HepG2 (cell line): ENCODE measurements around the gene NPBWR2. TPM values are rescaled to one million over a fixed set of nuclear protein-coding genes. Genes with fewer than 3 reads are reported as not detected.

ENCODE experiments used
- ATAC-seq: fragments of 200-7000 bp; cut with Tn5 transposase; 3 replicates; pipeline ENCODE4 v1.9.1; 2020; ENCODE audit warnings: mild to moderate bottlenecking, moderate library complexity
- BruUV-seq: library from RNA; stranded (reverse); fragments of 400-500 nt; replicated peaks from 2 replicates; lab custom pipeline; 2021; lab: Mats Ljungman, UMichigan
- CTCF ChIA-PET: fragments of 300-600 bp; formaldehyde crosslinking; extraction: SDS; loops from one replicate; lab custom pipeline; 2021; ENCODE audit warnings: low total read pairs, inconsistent platforms, low intra/inter-chr PET ratio; lab: Yijun Ruan, JAX
- POLR2A ChIA-PET: fragments of 350-600 bp; sonication (Branson Sonifier 250); formaldehyde crosslinking; loops from one replicate; lab custom pipeline; 2020; ENCODE audit warnings: antibody characterized with exemption, inconsistent platforms; lab: Yijun Ruan, JAX
- DNase-seq: peaks from one replicate; pipeline ENCODE4 v3.0.0-alpha.2; 2015; ENCODE audit warnings: low spot score
- FAIRE-seq: peaks from 3 replicates; lab custom pipeline; 2011; peaks lifted over from hg19 to GRCh38; lab: Jason Lieb, UNC
- H2AFZ ChIP-seq: one replicate; pipeline ENCODE4 v1.6.1; 2011; ENCODE audit warnings: low read length, inconsistent platforms
- H3K27ac ChIP-seq: fragments of 300-600 bp; 3 replicates; pipeline ENCODE4 v1.8.0; 2011; ENCODE audit warnings: mixed run types, mild to moderate bottlenecking, mixed read lengths, low read length, inconsistent platforms; ENCODE audit not compliant: insufficient read depth; ENCODE audit errors: extremely low read length
- H3K27me3 ChIP-seq, 2 experiments: fragments of 200-600 bp in 1 of 2; 2 replicates in 1 of 2; 3 replicates in 1 of 2; pipeline versions ENCODE4 v1.6.0 to v1.8.0; 2011; ENCODE audit warnings: low read length in 2 of 2, mild to moderate bottlenecking in 2 of 2, moderate library complexity in 2 of 2, inconsistent platforms in 1 of 2; ENCODE audit not compliant: insufficient read depth in 2 of 2, control insufficient read depth in 1 of 2
- H3K36me3 ChIP-seq, 2 experiments: fragments of 200-600 bp in 1 of 2; replicated peaks in 1 of 2; 2 replicates in 1 of 2; 3 replicates in 1 of 2; pipeline versions ENCODE4 v1.5.1 to v1.8.0; 2011; ENCODE audit warnings: low read length in 2 of 2, inconsistent platforms in 1 of 2; ENCODE audit not compliant: insufficient read depth in 2 of 2, control insufficient read depth in 1 of 2
- H3K4me1 ChIP-seq: 2 replicates; pipeline ENCODE4 v1.5.1; 2012; ENCODE audit warnings: low read length, inconsistent platforms; ENCODE audit not compliant: insufficient read depth
- H3K4me2 ChIP-seq: 2 replicates; pipeline ENCODE4 v1.6.0; 2011; ENCODE audit warnings: low read depth, low read length, inconsistent platforms
- H3K4me3 ChIP-seq, 3 experiments: fragments of 200-600 bp in 1 of 3; sonication (generic), shearing (Covaris generic) in 1 of 3; replicated peaks in 1 of 3; 2 replicates each; pipeline ENCODE4 v1.5.1; 2011 to 2016; ENCODE audit warnings: low read length in 3 of 3, inconsistent platforms in 2 of 3, low read depth in 2 of 3, mild to moderate bottlenecking in 2 of 3, control low read depth in 1 of 3, mixed read lengths in 1 of 3; ENCODE audit not compliant: insufficient read depth in 1 of 3
- H3K79me2 ChIP-seq: one replicate; pipeline ENCODE4 v1.6.1; 2011; ENCODE audit warnings: low read length, inconsistent platforms; ENCODE audit not compliant: insufficient read depth
- H3K9ac ChIP-seq: 2 replicates; pipeline ENCODE4 v1.6.0; 2011; ENCODE audit warnings: mild to moderate bottlenecking, low read depth, low read length, inconsistent platforms; ENCODE audit not compliant: insufficient read depth
- H3K9me3 ChIP-seq: 2 replicates; pipeline ENCODE4 v1.5.1; 2012; ENCODE audit warnings: mild to moderate bottlenecking, low read length
- H4K20me1 ChIP-seq: 2 replicates; pipeline ENCODE4 v1.6.0; 2011; ENCODE audit warnings: inconsistent platforms, mild to moderate bottlenecking, low read length, moderate library complexity; ENCODE audit not compliant: insufficient read depth
- ARHGAP35 ChIP-seq: sonication (generic); formaldehyde crosslinking; IDR thresholded peaks from 2 replicates; pipeline ENCODE4 v1.9.0; 2022; ENCODE audit warnings: mild to moderate bottlenecking, inconsistent platforms, moderate library complexity, missing genetic modification reagents, borderline replicate concordance
- GPN1 ChIP-seq: sonication (generic); formaldehyde crosslinking; IDR thresholded peaks from 2 replicates; pipeline ENCODE4 v1.5.1; 2020; ENCODE audit warnings: missing genetic modification reagents, borderline replicate concordance
- JUND ChIP-seq: sonication (generic); formaldehyde crosslinking; IDR thresholded peaks from 2 replicates; pipeline ENCODE4 v1.8.0; 2022; ENCODE audit warnings: mild to moderate bottlenecking, missing genetic modification reagents
- KLF12 ChIP-seq: sonication (generic); formaldehyde crosslinking; IDR thresholded peaks from 2 replicates; pipeline ENCODE4 v1.4.0; 2020; ENCODE audit warnings: missing genetic modification reagents, borderline replicate concordance
- MATR3 ChIP-seq: sonication (generic); formaldehyde crosslinking; IDR thresholded peaks from 2 replicates; pipeline ENCODE4 v1.4.0; 2020; ENCODE audit warnings: missing genetic modification reagents
- NBN ChIP-seq: fragments of 450-650 bp; conservative IDR thresholded peaks from 2 replicates; pipeline ENCODE4 v1.6.1; 2017
- NR2C2 ChIP-seq: sonication (generic); formaldehyde crosslinking; IDR thresholded peaks from 2 replicates; pipeline ENCODE4 v1.4.0; 2020; ENCODE audit warnings: missing genetic modification reagents, mild to moderate bottlenecking, moderate library complexity, borderline replicate concordance
- TOPORS ChIP-seq: sonication (generic); formaldehyde crosslinking; IDR thresholded peaks from 2 replicates; pipeline ENCODE4 v1.8.0; 2023; ENCODE audit warnings: mild to moderate bottlenecking, missing genetic modification reagents
- XRCC5 ChIP-seq: fragments of 200-400 bp; formaldehyde crosslinking; optimal IDR thresholded peaks from 2 replicates; pipeline ENCODE3; 2017; ENCODE audit warnings: mild to moderate bottlenecking, low read length
- ZNF264 ChIP-seq: sonication (generic); formaldehyde crosslinking; IDR thresholded peaks from 2 replicates; pipeline ENCODE4 v1.4.0; 2020; ENCODE audit warnings: missing genetic modification reagents
- ZNF350 ChIP-seq: sonication (generic); formaldehyde crosslinking; IDR thresholded peaks from 2 replicates; pipeline ENCODE4 v1.4.0; 2020; ENCODE audit warnings: mild to moderate bottlenecking, low read depth, missing genetic modification reagents, borderline replicate concordance
- ZNF570 ChIP-seq: sonication (generic); formaldehyde crosslinking; IDR thresholded peaks from 2 replicates; pipeline ENCODE4 v1.4.0; 2020; ENCODE audit warnings: mild to moderate bottlenecking, missing genetic modification reagents, borderline replicate concordance
- ZNF605 ChIP-seq: sonication (generic); formaldehyde crosslinking; IDR thresholded peaks from 2 replicates; pipeline ENCODE4 v1.8.0; 2022; ENCODE audit warnings: mild to moderate bottlenecking, missing genetic modification reagents
- ZNF652 ChIP-seq: IDR thresholded peaks from 2 replicates; pipeline ENCODE4 v1.6.1; 2016; ENCODE audit warnings: low read depth, borderline replicate concordance
- ZNF746 ChIP-seq: sonication (generic); formaldehyde crosslinking; IDR thresholded peaks from 2 replicates; pipeline ENCODE4 v1.8.0; 2022; ENCODE audit warnings: mild to moderate bottlenecking, missing genetic modification reagents
- ZNF879 ChIP-seq: sonication (generic); formaldehyde crosslinking; IDR thresholded peaks from 2 replicates; pipeline ENCODE4 v1.8.1; 2023; ENCODE audit warnings: missing genetic modification reagents
- ZZZ3 ChIP-seq: sonication (generic); formaldehyde crosslinking; IDR thresholded peaks from 2 replicates; pipeline ENCODE4 v1.4.0; 2020; ENCODE audit warnings: missing genetic modification reagents, mild to moderate bottlenecking, borderline replicate concordance
- WGBS: methylation state at CpG from one replicate; pipeline ENCODE4 v1.1.6; 2017; ENCODE audit warnings: low lambda C conversion rate; 5-methylcytosine and 5-hydroxymethylcytosine counted together
- in situ Hi-C: cut with HindIII; loops from 2 replicates; pipeline ENCODE4 v1.10.0; 2017; ENCODE audit warnings: low pct_unique_long_range_greater_than_20kb; ENCODE audit not compliant: extremely low pct_ligation_motif_present
- intact Hi-C: fragments of 100-400 bp; cut with micrococcal nuclease; formaldehyde crosslinking; loops from one replicate; pipeline ENCODE4 v1.10.0; 2022; ENCODE audit not compliant: unreplicated experiment
- polyA plus RNA-seq, 8 experiments: library from polyadenylated mRNA; depleted of rRNA in 3 of 8; stranded (reverse) in 7 of 8; unstranded in 1 of 8; fragments of >200 nt; fragmentation: Illumina TruSeq in 4 of 8; extraction: Trizol in 4 of 8; gene quantifications; 2 replicates each; pipeline versions ENCODE4 v1.2.1 to v1.2.3, GENCODE V29; 2011 to 2016; ENCODE audit warnings: low read depth in 4 of 8, missing spikeins in 1 of 8, mixed read lengths in 1 of 8; ENCODE audit not compliant: insufficient read depth in 1 of 8
- total RNA-seq, 5 experiments: library from RNA; depleted of rRNA; stranded (reverse); fragments of >200 nt; fragmentation: Illumina TruSeq; extraction: Trizol; gene quantifications; 2 replicates each; pipeline ENCODE4 v1.2.3, GENCODE V29; 2016; ENCODE audit warnings: low read depth in 1 of 5
- TF ChIP-seq, protein P1 (sequence below): sonication (generic); formaldehyde crosslinking; IDR thresholded peaks from 2 replicates; pipeline ENCODE4 v1.5.1; 2020; ENCODE audit warnings: mild to moderate bottlenecking, missing genetic modification reagents, moderate library complexity
- TF ChIP-seq, protein P2 (sequence below): sonication (generic); IDR thresholded peaks from 2 replicates; pipeline ENCODE4 v1.6.1; 2016; ENCODE audit warnings: low read depth, borderline replicate concordance
- TF ChIP-seq, protein P3 (sequence below): sonication (generic); formaldehyde crosslinking; IDR thresholded peaks from 2 replicates; pipeline ENCODE4 v1.5.0; 2020; ENCODE audit warnings: mild to moderate bottlenecking, missing genetic modification reagents

NPBWR2 gene
- total and polyA plus RNA-seq, 2 of the 13 experiments (the other 11 are each of a cell fraction or from before 2014, with no cell fraction given): not detected

DNA sequence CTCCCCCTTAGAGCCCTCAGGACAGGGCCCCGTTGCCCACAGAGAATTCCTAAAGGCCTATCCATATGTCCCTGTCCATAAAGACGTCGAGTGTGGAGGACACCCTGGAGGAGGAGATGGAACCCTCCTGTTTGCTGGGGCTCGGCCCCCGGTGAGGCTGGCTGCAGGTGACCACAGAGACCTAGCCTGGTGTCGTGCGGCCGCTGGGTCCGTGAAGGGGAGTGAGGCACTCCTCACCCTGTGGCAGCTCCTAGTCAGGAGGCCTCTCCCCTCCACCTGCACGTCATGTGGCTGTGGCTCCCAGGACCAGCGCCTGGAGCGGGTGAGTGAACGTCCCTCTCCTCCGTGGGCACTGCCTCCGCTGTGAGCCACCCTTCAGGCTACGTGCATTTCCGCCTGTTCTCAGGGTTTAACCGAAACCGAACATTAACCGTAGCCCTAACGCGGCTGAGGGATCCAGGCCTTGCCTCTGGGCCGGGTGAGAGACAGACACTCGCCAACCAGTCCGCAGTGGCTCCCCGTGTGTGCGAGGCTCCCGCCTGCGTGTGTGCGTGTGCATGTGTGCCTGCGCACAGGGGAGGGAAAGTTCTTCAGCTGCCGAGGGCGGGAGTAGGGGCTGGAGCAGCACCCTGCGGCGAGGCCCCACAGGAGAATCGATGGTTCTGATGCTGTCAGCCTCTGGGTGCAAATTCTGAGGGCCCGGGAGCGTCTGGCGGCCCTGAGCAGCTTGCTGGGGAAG is 50.3 kb downstream of the NPBWR2 start (continued):
- TF ChIP-seq GPN1 (CRISPR knock-in tag) (no peak; the same call in 1 of the 2 replicates), ZNF350 (CRISPR knock-in tag) (no peak; the same call in 1 of the 2 replicates), KLF12 (CRISPR knock-in tag) (no peak), ZNF746 (CRISPR knock-in tag) (0 out of 2 replicates have a peak, but pooled peaks have one; percentile 29), TOPORS (no peak; the same call in 1 of the 2 replicates), NBN (no peak), ZNF570 (CRISPR knock-in tag) (no peak)
- TF ChIP-seq, protein P1, sequence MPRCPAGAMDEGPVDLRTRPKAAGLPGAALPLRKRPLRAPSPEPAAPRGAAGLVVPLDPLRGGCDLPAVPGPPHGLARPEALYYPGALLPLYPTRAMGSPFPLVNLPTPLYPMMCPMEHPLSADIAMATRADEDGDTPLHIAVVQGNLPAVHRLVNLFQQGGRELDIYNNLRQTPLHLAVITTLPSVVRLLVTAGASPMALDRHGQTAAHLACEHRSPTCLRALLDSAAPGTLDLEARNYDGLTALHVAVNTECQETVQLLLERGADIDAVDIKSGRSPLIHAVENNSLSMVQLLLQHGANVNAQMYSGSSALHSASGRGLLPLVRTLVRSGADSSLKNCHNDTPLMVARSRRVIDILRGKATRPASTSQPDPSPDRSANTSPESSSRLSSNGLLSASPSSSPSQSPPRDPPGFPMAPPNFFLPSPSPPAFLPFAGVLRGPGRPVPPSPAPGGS (CRISPR knock-in tag): peak; percentile 86
- TF ChIP-seq, protein P2, sequence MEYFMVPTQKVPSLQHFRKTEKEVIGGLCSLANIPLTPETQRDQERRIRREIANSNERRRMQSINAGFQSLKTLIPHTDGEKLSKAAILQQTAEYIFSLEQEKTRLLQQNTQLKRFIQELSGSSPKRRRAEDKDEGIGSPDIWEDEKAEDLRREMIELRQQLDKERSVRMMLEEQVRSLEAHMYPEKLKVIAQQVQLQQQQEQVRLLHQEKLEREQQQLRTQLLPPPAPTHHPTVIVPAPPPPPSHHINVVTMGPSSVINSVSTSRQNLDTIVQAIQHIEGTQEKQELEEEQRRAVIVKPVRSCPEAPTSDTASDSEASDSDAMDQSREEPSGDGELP: no peak
- TF ChIP-seq, all 625 proteins: peak for 212

DNA sequence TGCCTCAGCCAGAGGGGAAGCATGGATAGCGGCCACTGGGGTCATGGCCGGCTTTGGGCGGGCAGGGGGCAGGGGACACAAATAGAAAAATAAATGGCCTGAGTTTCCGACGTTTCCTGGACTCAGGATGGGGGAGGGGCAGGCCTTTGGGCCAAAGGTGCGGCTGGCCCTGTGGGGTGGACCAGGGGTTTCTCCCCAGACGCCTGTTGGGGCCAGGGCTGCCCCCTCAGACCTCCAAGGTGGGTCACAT is 50.8 kb downstream of the NPBWR2 start:
- in situ Hi-C loops: loop anchor here (5.0 kb wide), 1 partner anchor 79 kb away; the partner anchor contains the start of gene SAMD10
- TF ChIP-seq, protein P3, sequence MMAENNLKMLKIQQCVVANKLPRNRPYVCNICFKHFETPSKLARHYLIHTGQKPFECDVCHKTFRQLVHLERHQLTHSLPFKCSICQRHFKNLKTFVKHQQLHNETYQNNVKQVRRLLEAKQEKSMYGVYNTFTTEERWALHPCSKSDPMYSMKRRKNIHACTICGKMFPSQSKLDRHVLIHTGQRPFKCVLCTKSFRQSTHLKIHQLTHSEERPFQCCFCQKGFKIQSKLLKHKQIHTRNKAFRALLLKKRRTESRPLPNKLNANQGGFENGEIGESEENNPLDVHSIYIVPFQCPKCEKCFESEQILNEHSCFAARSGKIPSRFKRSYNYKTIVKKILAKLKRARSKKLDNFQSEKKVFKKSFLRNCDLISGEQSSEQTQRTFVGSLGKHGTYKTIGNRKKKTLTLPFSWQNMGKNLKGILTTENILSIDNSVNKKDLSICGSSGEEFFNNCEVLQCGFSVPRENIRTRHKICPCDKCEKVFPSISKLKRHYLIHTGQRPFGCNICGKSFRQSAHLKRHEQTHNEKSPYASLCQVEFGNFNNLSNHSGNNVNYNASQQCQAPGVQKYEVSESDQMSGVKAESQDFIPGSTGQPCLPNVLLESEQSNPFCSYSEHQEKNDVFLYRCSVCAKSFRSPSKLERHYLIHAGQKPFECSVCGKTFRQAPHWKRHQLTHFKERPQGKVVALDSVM (CRISPR knock-in tag): no peak
- TF ChIP-seq ARHGAP35 (CRISPR knock-in tag) (no peak), ZNF879 (CRISPR knock-in tag) (0 out of 2 replicates have a peak, but pooled peaks have one; percentile 60), ZNF264 (CRISPR knock-in tag) (no peak), JUND (CRISPR knock-in tag) (no peak), ZNF605 (CRISPR knock-in tag) (0 out of 2 replicates have a peak, but pooled peaks have one; percentile 78), MATR3 (CRISPR knock-in tag) (no peak), NR2C2 (CRISPR knock-in tag) (peak; percentile 35; the same call in 1 of the 2 replicates), ZZZ3 (no peak), XRCC5 (no peak), ZNF652 (CRISPR knock-in tag) (no peak)

More for the DNA sequence above, 50.8 kb downstream of the NPBWR2 start:
- POLR2A ChIA-PET: interaction anchor here (1.2 to 9.4 kb wide), 5 partner anchors 9 to 430 kb away, joined by 3 to 252 read pairs (median 12); partner anchors contain the start of genes C20orf204, GMEB2, PRPF6 and SAMD10
- Histone ChIP-seq H3K4me3 (peak overlapping the region; percentile 40 to 69 (median 42)), H3K27me3 (no peaks in the 10 kb centered on the region), H3K79me2 (no peaks in the 10 kb centered on the region), H4K20me1 (no peaks in the 10 kb centered on the region), H2AFZ (no peak overlapping the region), H3K27ac (peak overlapping the region; percentile 77), H3K9ac (peak overlapping the region; percentile 72), H3K4me2 (peak overlapping the region; percentile 87), H3K9me3 (no peaks in the 10 kb centered on the region), H3K36me3 (no peaks in the 10 kb centered on the region), H3K4me1 (peaks cover 80% of the 10 kb centered on the region)
- peak; percentile 80 for DNase-seq
- FAIRE-seq: no peak
- intact Hi-C loops: loop anchor here (2.0 kb wide), 1 partner anchor 20 kb away; the partner anchor contains the start of gene C20orf204
- no TSS peak for BruUV-seq
- ATAC-seq: peak; percentile 0
- CTCF ChIA-PET: interaction anchor here (3.7 kb wide), 1 partner anchor 76 kb away, joined by 33 read pairs; the partner anchor contains the start of genes PRPF6 and SAMD10
- WGBS: 2% methylated on average over 7 of the region's 7 CpGs
